Pancreas (tissue), 10 donors: ENCODE results near the gene ZBTB44. TPM values are rescaled to one million over a fixed set of nuclear protein-coding genes. Genes with fewer than 3 reads are reported as not detected.
A peak's percentile ranks its signal among the peaks of the same experiment; 100 is the strongest.

ENCODE experiments used
- ATAC-seq, 4 donors: fragments of 200-7000 bp; cut with Tn5 transposase; one replicate each; pipeline versions ENCODE4 v1.8.0 to v1.9.1; 2020; ENCODE audit warnings: mild to moderate bottlenecking in 4 of 4, moderate library complexity in 4 of 4
- DNase-seq, 6 donors: peaks; one replicate each; pipeline ENCODE4 v3.0.0-alpha.2; 2020
- FAIRE-seq: peaks from 2 replicates; lab custom pipeline; 2012; peaks lifted over from hg19 to GRCh38; lab: Jason Lieb, UNC
- H3K27ac ChIP-seq, 4 donors: fragments of 200-600 bp; sonication (generic); 1 replicate in 3 of 4; 2 replicates in 1 of 4; pipeline versions ENCODE4 v1.5.0 to v1.8.0; 2020
- H3K27me3 ChIP-seq, 4 donors: fragments of 200-600 bp; one replicate each; pipeline ENCODE4 v1.8.0; 2021
- H3K36me3 ChIP-seq, 3 donors: fragments of 200-600 bp; sonication (generic) in 1 of 3; one replicate each; pipeline versions ENCODE4 v1.5.0 to v1.8.0; 2020 to 2021
- H3K4me1 ChIP-seq, 3 donors: fragments of 200-600 bp; one replicate each; pipeline ENCODE4 v1.8.0; 2021
- H3K4me3 ChIP-seq, 4 donors: fragments of 200-600 bp; sonication (generic) in 2 of 4; one replicate each; pipeline versions ENCODE4 v1.5.0 to v1.8.0; 2020 to 2021
- H3K9me3 ChIP-seq, 4 donors: fragments of 200-600 bp; one replicate each; pipeline ENCODE4 v1.8.0; 2021
- CTCF ChIP-seq, 4 donors: fragments of 200-600 bp; sonication (generic) in 3 of 4; IDR thresholded peaks; one replicate each; pipeline versions ENCODE4 v1.5.0 to v1.8.0; 2021; ENCODE audit warnings: antibody characterized with exemption in 4 of 4
- WGBS, 2 donors: extraction: QIAGEN DNeasy Blood & Tissue Kit; methylation state at CpG; one replicate each; pipeline ENCODE4 v1.1.7; 2013; 5-methylcytosine and 5-hydroxymethylcytosine counted together
- intact Hi-C, 3 donors: fragments of 100-400 bp; cut with DNase I; formaldehyde crosslinking; loops; one replicate each; pipeline versions ENCODE4 v1.11.1 to v1.14.2; 2022
- polyA plus RNA-seq, 2 donors: library from polyadenylated mRNA; stranded (reverse); fragments of 200-250 nt; gene quantifications; one replicate each; pipeline ENCODE4 v1.2.3, GENCODE V29; 2013
- total RNA-seq, 6 donors: library from RNA; stranded (reverse); fragmentation: NEBNext Ultra II Directional in 4 of 6; extraction: Animal tissue kit (Norgen Biotek cat#: 25700) in 4 of 6; gene quantifications; one replicate each; pipeline versions ENCODE4 v1.2.1 to v1.2.4, GENCODE V29; 2021 to 2023
- donor health status: healthy with polysubstance abuse.
- donor health status: DM: no; HTN: no; CAD: no; lungs with moderate emphysema.
- donor health status: DM: no; HTN: no; CAD: no.
- donor health status: control.
- donor health status: control.
- donor health status: Bipolar disorder and iron deficiency.
- donor health status: DM: yes; HTN: yes; CAD: no.
- donor health status: DM: no; HTN: no; CAD: no.
- donor health status: DM: no; HTN: no; CAD: no.
- donor health status: DM: yes; HTN: yes; CAD: no.

The ZBTB44 gene
- total and polyA plus RNA-seq, 8 donors: 6.4 to 31.1 (median 18.1) TPM

DNA sequence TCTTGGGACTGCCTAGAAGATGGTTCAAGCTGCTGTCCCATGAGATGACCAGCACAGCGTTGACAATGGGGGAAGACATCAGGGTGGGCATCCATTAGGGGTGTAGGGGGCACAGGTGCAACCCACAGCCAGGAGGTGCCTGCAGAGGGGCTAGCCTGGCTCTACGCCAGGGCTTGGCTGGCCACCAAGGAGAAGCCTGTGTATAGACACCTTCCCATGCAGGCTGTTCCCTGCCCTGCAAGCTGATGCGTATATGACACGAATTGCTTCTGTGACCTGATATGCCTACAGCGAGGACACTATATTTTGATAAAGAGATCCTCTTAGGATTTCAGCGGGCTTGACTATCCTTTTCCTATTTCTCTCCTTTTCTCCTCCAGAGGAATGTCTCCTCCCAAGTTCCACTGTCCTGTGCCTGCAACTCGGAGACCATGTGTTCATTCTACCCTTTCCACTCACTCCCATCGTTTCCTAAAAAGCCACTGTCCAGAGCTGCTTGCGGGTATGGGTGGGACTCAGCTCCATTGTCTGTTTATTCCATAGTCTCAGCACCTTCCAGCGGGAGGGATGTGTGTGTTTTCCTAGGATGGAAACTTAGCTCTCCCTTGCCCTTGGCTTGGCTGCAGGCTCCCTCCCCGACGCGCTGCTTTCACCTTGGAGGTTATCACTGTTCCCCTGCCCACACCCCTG, 99.0 kb downstream of the ZBTB44 start:
- Histone ChIP-seq H3K36me3 (no peaks in the 10 kb centered on the region), H3K4me1 (no peaks in the 10 kb centered on the region), H3K27ac (no peak overlapping the region), H3K27me3 (no peaks in the 10 kb centered on the region), H3K4me3 (no peak overlapping the region), H3K9me3 (no peaks in the 10 kb centered on the region)
- TF ChIP-seq CTCF (IDR thresholded peaks at IDR 0.05): no peak
- ATAC-seq (no peak), DNase-seq (peak in 2 of 6 donors; percentile 14 to 53), FAIRE-seq (no peak)
- WGBS, 2 donors: 59 to 66% methylated on average over 13 of the region's 13 CpGs
- intact Hi-C loops: loop anchor here in 1 of 3 donors (10.0 kb wide), 2 partner anchors 169 to 209 kb away; partner anchors contain the start of gene ADAMTS8

DNA sequence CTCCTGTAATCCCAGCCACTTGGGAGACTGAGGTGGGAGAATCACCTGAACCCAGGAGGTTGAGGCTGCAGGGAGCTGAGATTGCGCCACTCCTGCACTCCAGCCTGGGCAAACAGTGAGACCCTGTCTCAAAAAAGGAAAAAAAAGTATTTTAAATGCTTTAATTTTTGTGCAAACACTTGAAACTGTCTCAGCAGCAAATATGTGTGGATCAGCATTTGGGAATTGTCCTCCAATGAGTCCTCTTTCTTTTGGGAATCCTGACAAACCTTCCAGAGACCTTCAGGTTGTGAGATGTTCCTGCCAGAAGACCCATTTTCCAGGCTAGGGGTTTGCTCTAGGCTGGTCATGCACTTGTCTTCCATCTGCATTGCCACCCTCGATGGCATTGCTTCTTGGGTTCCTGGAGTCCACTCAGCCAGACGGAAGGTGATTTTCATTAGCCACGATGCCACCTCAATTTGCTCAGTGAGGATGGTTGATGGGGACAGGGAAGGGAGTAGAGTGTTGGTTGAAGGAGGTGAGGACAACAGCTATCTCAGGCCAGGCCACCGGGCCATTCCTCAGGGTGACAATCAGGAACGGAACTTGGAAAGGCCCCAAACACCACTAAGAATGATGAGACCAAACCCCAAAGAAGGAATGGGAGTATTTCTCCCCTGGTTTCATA, 99.7 kb downstream of the ZBTB44 start:
- Histone ChIP-seq H3K9me3 (no peaks in the 10 kb centered on the region), H3K27me3 (no peaks in the 10 kb centered on the region), H3K36me3 (no peaks in the 10 kb centered on the region), H3K27ac (no peak overlapping the region), H3K4me3 (no peak overlapping the region), H3K4me1 (no peaks in the 10 kb centered on the region)
- TF ChIP-seq CTCF (IDR thresholded peaks at IDR 0.05): no peak
- DNase-seq: peak in 2 of 6 donors; percentile 6 to 21
- intact Hi-C loops: loop anchor here in 1 of 3 donors (10.0 kb wide), 2 partner anchors 170 to 210 kb away; partner anchors contain the start of gene ADAMTS8
- no peak for ATAC-seq
- 73 to 77% methylated on average over 6 of the region's 6 CpGs for WGBS, 2 donors
- no peak for FAIRE-seq

- TF ChIP-seq CTCF (IDR thresholded peaks at IDR 0.05): no peak
- FAIRE-seq (no peak), ATAC-seq (no peak), DNase-seq (peak in 2 of 6 donors; percentile 5 to 30)
- Histone ChIP-seq H3K4me1 (no peaks in the 10 kb centered on the region), H3K36me3 (peaks cover 0 to 3% (median 0%) of the 10 kb centered on the region in 3 donors), H3K27me3 (no peaks in the 10 kb centered on the region), H3K9me3 (no peaks in the 10 kb centered on the region), H3K4me3 (no peak overlapping the region), H3K27ac (no peak overlapping the region)
- intact Hi-C loops: loop anchor here in 1 of 3 donors (10.0 kb wide), 2 partner anchors 171 to 211 kb away; partner anchors contain the start of gene ADAMTS8
- 90 to 91% methylated on average over 9 of the region's 9 CpGs for WGBS, 2 donors
These were observed 100.8 kb downstream of the ZBTB44 start for GRCh38 chr11:130213979-130214281.

GRCh38 chr11:130213143-130213978, 101.4 kb downstream of the ZBTB44 start:
- ATAC-seq: peak; percentile 74 to 95 (median 89)
- H3K4me3 ChIP-seq: no peak overlapping the region
- H3K9me3 ChIP-seq: no peaks in the 10 kb centered on the region
- WGBS, 2 donors: 36% methylated on average over 28 of the region's 28 CpGs
- intact Hi-C loops: loop anchor here in 1 of 3 donors (10.0 kb wide), 2 partner anchors 171 to 211 kb away; partner anchors contain the start of gene ADAMTS8
- no peaks in the 10 kb centered on the region for H3K27me3 ChIP-seq
- TF ChIP-seq CTCF (IDR thresholded peaks at IDR 0.05): peak; percentile 88 to 96 (median 93)
- H3K4me1 ChIP-seq: no peaks in the 10 kb centered on the region
- peak in 5 of 6 donors; percentile 45 to 91 (median 70) for DNase-seq
- H3K27ac ChIP-seq: no peak overlapping the region
- peaks cover 0 to 9% (median 0%) of the 10 kb centered on the region in 3 donors for H3K36me3 ChIP-seq
- no peak for FAIRE-seq
